MCF 10A (cell line): ENCODE data around the gene MON1A. TPM values are rescaled to one million over a fixed set of nuclear protein-coding genes. Genes with fewer than 3 reads are reported as not detected.
"Not testable (repeated sequence)": the region's sequence is repeated elsewhere in the genome, so short reads cannot be mapped to it uniquely, and the experiment has no call there.

Experiments used
- BruUV-seq: library from RNA; stranded (reverse); fragments of 400-500 nt; replicated peaks from 2 replicates; lab custom pipeline; 2021; lab: Mats Ljungman, UMichigan
- CTCF ChIA-PET: fragments of 300-600 bp; sonication (Branson Sonifier 250); formaldehyde crosslinking; extraction: SDS; loops from one replicate; lab custom pipeline; 2021; ENCODE audit warnings: antibody characterized with exemption, inconsistent platforms; lab: Yijun Ruan, JAX
- POLR2A ChIA-PET: fragments of 300-600, 350-650 bp; sonication (Branson Sonifier 250); formaldehyde crosslinking; extraction: SDS; loops from one replicate; lab custom pipeline; 2020; ENCODE audit warnings: antibody characterized with exemption, inconsistent platforms; lab: Yijun Ruan, JAX
- DNase-seq: peaks from one replicate; pipeline ENCODE4 v3.0.0-alpha.2; 2018; ENCODE audit not compliant: unreplicated experiment
- H3K27ac Mint-ChIP-seq: one replicate; pipeline ENCODE4 v1.8.0; 2022; ENCODE audit warnings: mild to moderate bottlenecking, low read depth, mixed read lengths; ENCODE audit not compliant: unreplicated experiment
- H3K27me3 Mint-ChIP-seq: one replicate; pipeline ENCODE4 v1.8.0; 2022; ENCODE audit warnings: mixed read lengths; ENCODE audit not compliant: insufficient read depth, unreplicated experiment
- H3K36me3 Mint-ChIP-seq: one replicate; pipeline ENCODE4 v1.8.0; 2022; ENCODE audit warnings: mild to moderate bottlenecking, moderate library complexity, mixed read lengths; ENCODE audit not compliant: insufficient read depth, unreplicated experiment
- H3K4me1 Mint-ChIP-seq: one replicate; pipeline ENCODE4 v1.8.0; 2022; ENCODE audit warnings: mixed read lengths; ENCODE audit not compliant: insufficient read depth, unreplicated experiment
- H3K4me3 Mint-ChIP-seq: one replicate; pipeline ENCODE4 v1.8.0; 2022; ENCODE audit warnings: mild to moderate bottlenecking, moderate library complexity, mixed read lengths; ENCODE audit not compliant: unreplicated experiment
- H3K9me3 Mint-ChIP-seq: one replicate; pipeline ENCODE4 v1.8.0; 2022; ENCODE audit warnings: mixed read lengths; ENCODE audit not compliant: unreplicated experiment
- CTCF ChIP-seq: fragments of 200-600 bp; IDR thresholded peaks from one replicate; pipeline ENCODE4 v1.8.0; 2022; ENCODE audit warnings: antibody characterized with exemption, mild to moderate bottlenecking; ENCODE audit not compliant: unreplicated experiment
- intact Hi-C: fragments of 100-400 bp; cut with micrococcal nuclease; formaldehyde crosslinking; loops from 2 replicates; pipeline ENCODE4 v1.14.1; 2022
- total RNA-seq: library from RNA; stranded (reverse); gene quantifications from 2 replicates; pipeline ENCODE4 v1.2.3, GENCODE V29; 2022

The MON1A gene
- total RNA-seq, 1 experiment from 2014 or later = 18.6 TPM

GRCh38 chr3:49942651-49943050 lies 13.0 kb upstream of the MON1A start:
- Mint-ChIP-seq H3K27ac (no peak overlapping the region), H3K27me3 (no peaks in the 10 kb centered on the region), H3K9me3 (no peaks in the 10 kb centered on the region), H3K4me3 (no peak overlapping the region), H3K4me1 (peaks cover 5% of the 10 kb centered on the region), H3K36me3 (peaks cover 40% of the 10 kb centered on the region)
- no TSS peak for BruUV-seq
- CTCF ChIA-PET = no interaction called here
- intact Hi-C loops = no loop called here
- no peak for TF ChIP-seq CTCF
- no peak for DNase-seq
- POLR2A ChIA-PET = no interaction called here

GRCh38 chr3:49940667-49941249 lies 11.1 kb upstream of the MON1A start:
- no peak for DNase-seq
- BruUV-seq = TSS peak; percentile 73
- peak overlapping the region; percentile 93 for H3K4me3 Mint-ChIP-seq
- ChIA-PET POLR2A (interaction anchor here (0.6 to 3.3 kb wide), 17 partner anchors 10 to 1559 kb away, joined by 3 to 86 read pairs (median 4); partner anchors contain the start of genes DAG1, DCAF1, INKA1 and MON1A), CTCF (interaction anchor here (0.7 to 1.4 kb wide), 4 partner anchors 9 to 209 kb away, joined by 3 to 6 read pairs (median 4); partner anchors contain the start of gene MON1A)
- peak overlapping the region; percentile 98 for H3K27ac Mint-ChIP-seq
- no peak for TF ChIP-seq CTCF
- peaks cover 5% of the 10 kb centered on the region for H3K4me1 Mint-ChIP-seq
- H3K9me3 Mint-ChIP-seq = no peaks in the 10 kb centered on the region
- intact Hi-C loops = no loop called here
- H3K27me3 Mint-ChIP-seq = no peaks in the 10 kb centered on the region
- peaks cover 30% of the 10 kb centered on the region for H3K36me3 Mint-ChIP-seq

GRCh38 chr3:49939858-49940666 lies 10.5 kb upstream of the MON1A start, which contains the start of gene RBM6:
Gene RBM6, plus strand, starts transcription at chr3:49940150. Its CDS starts 22,492 bp downstream, at chr3:49962642.
- peak within 1 kb of the TSS; percentile 93 for H3K4me3 Mint-ChIP-seq
- H3K4me1 Mint-ChIP-seq = peaks cover 5% of the 10 kb centered on the region
- TSS peak; percentile 73 for BruUV-seq
- POLR2A ChIA-PET = interaction anchor here (0.6 to 3.3 kb wide), 21 partner anchors 10 to 1560 kb away, joined by 3 to 86 read pairs (median 4); partner anchors contain the start of genes DAG1, DCAF1, INKA1 and MON1A
- no peak for TF ChIP-seq CTCF
- DNase-seq = peak; percentile 97
- H3K27ac Mint-ChIP-seq = peak within 1 kb of the TSS; percentile 98
- intact Hi-C loops = no loop called here
- peaks cover 23% of the 10 kb centered on the region for H3K36me3 Mint-ChIP-seq
- CTCF ChIA-PET = interaction anchor here (0.7 to 1.4 kb wide), 4 partner anchors 10 to 210 kb away, joined by 3 to 6 read pairs (median 4); partner anchors contain the start of gene MON1A
- no peaks in the 10 kb centered on the region for H3K27me3 Mint-ChIP-seq
- H3K9me3 Mint-ChIP-seq = no peaks in the 10 kb centered on the region

- no TSS peak for BruUV-seq
- TF ChIP-seq CTCF = no peak
- H3K4me3 Mint-ChIP-seq = no peak overlapping the region
- CTCF ChIA-PET = interaction anchor here (1.2 kb wide), 1 partner anchor 31 kb away, joined by 3 read pairs; no protein-coding TSS in a partner anchor
- no peak overlapping the region for H3K27ac Mint-ChIP-seq
- H3K27me3 Mint-ChIP-seq = no peaks in the 10 kb centered on the region
- intact Hi-C loops = no loop called here
- H3K36me3 Mint-ChIP-seq = peaks cover 11% of the 10 kb centered on the region
- H3K9me3 Mint-ChIP-seq = no peaks in the 10 kb centered on the region
- H3K4me1 Mint-ChIP-seq = no peaks in the 10 kb centered on the region
- POLR2A ChIA-PET = no interaction called here
- no peak for DNase-seq
Measured at GRCh38 chr3:49937090-49937489, 7.5 kb upstream of the MON1A start.

- H3K4me1 Mint-ChIP-seq, intact Hi-C loops, H3K27me3 Mint-ChIP-seq, DNase-seq, H3K9me3 Mint-ChIP-seq, BruUV-seq, H3K36me3 Mint-ChIP-seq, H3K4me3 Mint-ChIP-seq, H3K27ac Mint-ChIP-seq: not testable (repeated sequence)
- POLR2A ChIA-PET = interaction anchor here (1.6 kb wide), 1 partner anchor 129 kb away, joined by 3 read pairs; the partner anchor contains the start of gene INKA1
- CTCF ChIA-PET = interaction anchor here (0.7 kb wide), 1 partner anchor 256 kb away, joined by 3 read pairs; no protein-coding TSS in a partner anchor
Measured at GRCh38 chr3:49932281-49932680, 2.7 kb upstream of the MON1A start.
